ENCODE measurements around the gene PEX13.

DNA sequence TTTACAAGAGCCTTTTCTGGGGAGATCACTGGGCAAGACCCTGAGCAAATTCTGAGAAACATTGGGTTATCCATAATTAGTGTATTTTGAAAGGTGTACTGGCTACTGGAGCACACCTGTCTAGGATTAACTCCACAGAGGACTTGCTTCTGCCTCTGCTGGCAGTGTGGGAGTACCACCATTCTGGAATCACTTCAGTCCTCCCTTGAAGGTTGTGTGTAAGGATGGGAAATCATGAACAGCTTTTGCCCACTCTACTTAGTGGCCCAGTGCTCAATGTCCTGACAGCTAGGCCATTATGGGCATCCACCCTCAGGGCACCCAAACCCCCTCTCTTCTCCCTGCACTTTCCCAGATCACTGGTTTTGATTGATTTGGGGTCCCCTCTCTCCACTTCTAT lies 40.0 kb downstream of the PEX13 start:
- TF ChIP-seq, protein P1, sequence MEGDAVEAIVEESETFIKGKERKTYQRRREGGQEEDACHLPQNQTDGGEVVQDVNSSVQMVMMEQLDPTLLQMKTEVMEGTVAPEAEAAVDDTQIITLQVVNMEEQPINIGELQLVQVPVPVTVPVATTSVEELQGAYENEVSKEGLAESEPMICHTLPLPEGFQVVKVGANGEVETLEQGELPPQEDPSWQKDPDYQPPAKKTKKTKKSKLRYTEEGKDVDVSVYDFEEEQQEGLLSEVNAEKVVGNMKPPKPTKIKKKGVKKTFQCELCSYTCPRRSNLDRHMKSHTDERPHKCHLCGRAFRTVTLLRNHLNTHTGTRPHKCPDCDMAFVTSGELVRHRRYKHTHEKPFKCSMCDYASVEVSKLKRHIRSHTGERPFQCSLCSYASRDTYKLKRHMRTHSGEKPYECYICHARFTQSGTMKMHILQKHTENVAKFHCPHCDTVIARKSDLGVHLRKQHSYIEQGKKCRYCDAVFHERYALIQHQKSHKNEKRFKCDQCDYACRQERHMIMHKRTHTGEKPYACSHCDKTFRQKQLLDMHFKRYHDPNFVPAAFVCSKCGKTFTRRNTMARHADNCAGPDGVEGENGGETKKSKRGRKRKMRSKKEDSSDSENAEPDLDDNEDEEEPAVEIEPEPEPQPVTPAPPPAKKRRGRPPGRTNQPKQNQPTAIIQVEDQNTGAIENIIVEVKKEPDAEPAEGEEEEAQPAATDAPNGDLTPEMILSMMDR (IDR thresholded peaks at IDR 0.05; ENCODE audit: borderline replicate concordance, extremely low read depth, low read length, poor library complexity, severe bottlenecking) = no peak
- no peak for TF ChIP-seq EZH2 (IDR thresholded peaks at IDR 0.05; ENCODE audit: borderline replicate concordance, low read depth, low read length, severe bottlenecking)

All from DND-41 (cell line).